NCI-H748 (cell line): ENCODE results near the gene DCDC1.
A peak's percentile ranks its signal among the peaks of the same experiment; 100 is the strongest.
"Not testable (repeated sequence)": the region's sequence is repeated elsewhere in the genome, so short reads cannot be mapped to it uniquely, and the experiment has no call there.

Experiments
- DNase-seq: peaks from one replicate; lab custom pipeline; 2025; ENCODE audit not compliant: unreplicated experiment; lab: John Stamatoyannopoulos, UW

The DCDC1 gene

GRCh38 chr11:31000381-31000780 is 369.2 kb downstream of the DCDC1 start:
- no peak for DNase-seq

- no peak for DNase-seq
Observed at GRCh38 chr11:30992513-30992849, 377.1 kb downstream of the DCDC1 start.

GRCh38 chr11:30991802-30992512 is 377.6 kb downstream of the DCDC1 start:
- DNase-seq = no peak

GRCh38 chr11:30991376-30991775 is 378.2 kb downstream of the DCDC1 start:
- DNase-seq = no peak

- DNase-seq = no peak
Observed at GRCh38 chr11:30990625-30991296, 378.8 kb downstream of the DCDC1 start.

- no peak for DNase-seq
Observed at GRCh38 chr11:30987819-30988218, 381.7 kb downstream of the DCDC1 start.

GRCh38 chr11:30985536-30985935 is 384.0 kb downstream of the DCDC1 start:
- DNase-seq = no peak

GRCh38 chr11:30984827-30985226 is 384.7 kb downstream of the DCDC1 start:
- DNase-seq = no peak

- no peak for DNase-seq
Observed at GRCh38 chr11:30984442-30984816, 385.1 kb downstream of the DCDC1 start.

- no peak for DNase-seq
Observed at GRCh38 chr11:30983776-30984441, 385.6 kb downstream of the DCDC1 start.

- DNase-seq = no peak
Observed at GRCh38 chr11:30983143-30983542, 386.4 kb downstream of the DCDC1 start.

GRCh38 chr11:30967579-30967978 is 402.0 kb downstream of the DCDC1 start:
- no peak for DNase-seq

GRCh38 chr11:30960387-30960992 is 409.0 kb downstream of the DCDC1 start:
- peak; percentile 48 for DNase-seq

- DNase-seq = no peak
Observed at GRCh38 chr11:30956751-30957150, 412.8 kb downstream of the DCDC1 start.

- DNase-seq = no peak
Observed at GRCh38 chr11:30949838-30950237, 419.7 kb downstream of the DCDC1 start.

- not testable (repeated sequence) for DNase-seq
Observed at GRCh38 chr11:30947715-30948114, 421.8 kb downstream of the DCDC1 start.

- no peak for DNase-seq
Observed at GRCh38 chr11:30938810-30939209, 430.7 kb downstream of the DCDC1 start.

GRCh38 chr11:30938171-30938570 is 431.4 kb downstream of the DCDC1 start:
- no peak for DNase-seq

- no peak for DNase-seq
Observed at GRCh38 chr11:30936491-30936890, 433.0 kb downstream of the DCDC1 start.

- no peak for DNase-seq
Observed at GRCh38 chr11:30935861-30936260, 433.7 kb downstream of the DCDC1 start.

GRCh38 chr11:30926130-30926529 is 443.4 kb downstream of the DCDC1 start:
- no peak for DNase-seq

GRCh38 chr11:30921811-30922210 is 447.7 kb downstream of the DCDC1 start:
- no peak for DNase-seq
